ENCODE measurements around the gene RAB27A.
A peak's percentile ranks its signal among the peaks of the same experiment; 100 is the strongest.

The RAB27A gene

GRCh38 chr15:55270291-55270690 lies 19.3 kb downstream of the RAB27A start:
- Histone ChIP-seq H3K4me1 (peaks cover 21% of the 10 kb centered on the region), H4K20me1 (no peaks in the 10 kb centered on the region), H3K4me3 (no peak overlapping the region), H3K9me3 (peaks cover 9% of the 10 kb centered on the region; the same call in 1 of the 2 replicates), H3K9ac (no peak overlapping the region), H3K27me3 (no peaks in the 10 kb centered on the region), H3K27ac (no peak overlapping the region), H3K4me2 (no peak overlapping the region), H3K36me3 (peaks cover 4% of the 10 kb centered on the region; the same call in 1 of the 2 replicates)
- TF ChIP-seq Cebpa-rat (IDR thresholded peaks at IDR 0.05), result no peak

- peaks cover 4% of the 10 kb centered on the region; the same call in 1 of the 2 replicates for H3K9me3 ChIP-seq
- H3K36me3 ChIP-seq, result no peaks in the 10 kb centered on the region
- H3K4me3 ChIP-seq, result no peak overlapping the region
- H3K27ac ChIP-seq, result no peak overlapping the region
- peak overlapping the region; percentile 76 for H3K4me2 ChIP-seq
- H3K9ac ChIP-seq, result no peak overlapping the region
- TF ChIP-seq Cebpa-rat (IDR thresholded peaks at IDR 0.05), result no peak
- no peaks in the 10 kb centered on the region for H4K20me1 ChIP-seq
- H3K4me1 ChIP-seq, result peaks cover 21% of the 10 kb centered on the region
- H3K27me3 ChIP-seq, result no peaks in the 10 kb centered on the region
These were observed 21.4 kb downstream of the RAB27A start for GRCh38 chr15:55268176-55268695.

GRCh38 chr15:55267401-55268175 lies 22.0 kb downstream of the RAB27A start:
- peak overlapping the region; percentile 59 for H3K9ac ChIP-seq
- peak overlapping the region; percentile 44; the same call in 1 of the 2 replicates for H3K4me3 ChIP-seq
- no peak for TF ChIP-seq Cebpa-rat (IDR thresholded peaks at IDR 0.05)
- peak overlapping the region; percentile 58 for H3K27ac ChIP-seq
- no peaks in the 10 kb centered on the region for H3K9me3 ChIP-seq
- H3K4me2 ChIP-seq, result peak overlapping the region; percentile 76
- no peaks in the 10 kb centered on the region for H4K20me1 ChIP-seq
- no peaks in the 10 kb centered on the region for H3K27me3 ChIP-seq
- peaks cover 21% of the 10 kb centered on the region for H3K4me1 ChIP-seq
- H3K36me3 ChIP-seq, result no peaks in the 10 kb centered on the region

GRCh38 chr15:55266547-55266946 lies 23.1 kb downstream of the RAB27A start:
- Histone ChIP-seq H3K9ac (no peak overlapping the region), H3K27me3 (no peaks in the 10 kb centered on the region), H3K4me3 (no peak overlapping the region), H3K36me3 (no peaks in the 10 kb centered on the region), H4K20me1 (no peaks in the 10 kb centered on the region), H3K27ac (no peak overlapping the region), H3K4me2 (no peak overlapping the region), H3K4me1 (peaks cover 21% of the 10 kb centered on the region), H3K9me3 (no peaks in the 10 kb centered on the region)
- no peak for TF ChIP-seq Cebpa-rat (IDR thresholded peaks at IDR 0.05)

- Histone ChIP-seq H4K20me1 (no peaks in the 10 kb centered on the region), H3K4me2 (no peak overlapping the region), H3K9me3 (peaks cover 9% of the 10 kb centered on the region), H3K4me3 (no peak overlapping the region), H3K27me3 (no peaks in the 10 kb centered on the region), H3K9ac (no peak overlapping the region), H3K27ac (no peak overlapping the region), H3K4me1 (peaks cover 6% of the 10 kb centered on the region), H3K36me3 (no peaks in the 10 kb centered on the region)
- TF ChIP-seq Cebpa-rat (IDR thresholded peaks at IDR 0.05), result no peak
These were observed 29.0 kb downstream of the RAB27A start for GRCh38 chr15:55260562-55261131.

GRCh38 chr15:55257938-55258337 lies 31.7 kb downstream of the RAB27A start:
- no peaks in the 10 kb centered on the region for H3K36me3 ChIP-seq
- no peaks in the 10 kb centered on the region for H4K20me1 ChIP-seq
- H3K27me3 ChIP-seq, result no peaks in the 10 kb centered on the region
- H3K27ac ChIP-seq, result no peak overlapping the region
- H3K9ac ChIP-seq, result no peak overlapping the region
- H3K4me3 ChIP-seq, result no peak overlapping the region
- H3K9me3 ChIP-seq, result peaks cover 9% of the 10 kb centered on the region
- TF ChIP-seq Cebpa-rat (IDR thresholded peaks at IDR 0.05), result no peak
- H3K4me1 ChIP-seq, result peaks cover 13% of the 10 kb centered on the region
- H3K4me2 ChIP-seq, result no peak overlapping the region

- H3K4me3 ChIP-seq, result no peak overlapping the region
- no peak overlapping the region for H3K4me2 ChIP-seq
- no peak for TF ChIP-seq Cebpa-rat (IDR thresholded peaks at IDR 0.05)
These were observed 32.5 kb downstream of the RAB27A start for GRCh38 chr15:55257012-55257670.

GRCh38 chr15:55256281-55257011 lies 33.2 kb downstream of the RAB27A start:
- TF ChIP-seq Cebpa-rat (IDR thresholded peaks at IDR 0.05), result no peak
- Histone ChIP-seq H3K4me1 (peaks cover 13% of the 10 kb centered on the region), H3K27ac (no peak overlapping the region), H3K27me3 (no peaks in the 10 kb centered on the region), H3K36me3 (no peaks in the 10 kb centered on the region), H3K9me3 (peaks cover 9% of the 10 kb centered on the region), H3K4me3 (no peak overlapping the region), H4K20me1 (no peaks in the 10 kb centered on the region), H3K9ac (no peak overlapping the region), H3K4me2 (0 out of 2 replicates have a peak overlapping the region, but pooled peaks have one; percentile 28)

More at GRCh38 chr15:55257012-55257670, 32.5 kb downstream of the RAB27A start:
- H3K36me3 ChIP-seq, result no peaks in the 10 kb centered on the region
- H3K9me3 ChIP-seq, result peaks cover 9% of the 10 kb centered on the region
- H3K27ac ChIP-seq, result no peak overlapping the region
- H4K20me1 ChIP-seq, result no peaks in the 10 kb centered on the region
- H3K27me3 ChIP-seq, result no peaks in the 10 kb centered on the region
- H3K9ac ChIP-seq, result no peak overlapping the region
- peaks cover 13% of the 10 kb centered on the region for H3K4me1 ChIP-seq

GRCh38 chr15:55255714-55256113 lies 33.9 kb downstream of the RAB27A start:
- Histone ChIP-seq H3K27ac (no peak overlapping the region), H3K4me3 (no peak overlapping the region), H3K9me3 (peaks cover 9% of the 10 kb centered on the region), H3K4me1 (peaks cover 13% of the 10 kb centered on the region), H3K36me3 (no peaks in the 10 kb centered on the region), H3K27me3 (no peaks in the 10 kb centered on the region), H4K20me1 (no peaks in the 10 kb centered on the region), H3K4me2 (peak overlapping the region; percentile 28; the same call in 1 of the 2 replicates), H3K9ac (no peak overlapping the region)
- no peak for TF ChIP-seq Cebpa-rat (IDR thresholded peaks at IDR 0.05)
